CD8-positive, alpha-beta memory T cell (primary cell): ENCODE measurements around the gene ITGB7. TPM values are rescaled to one million over a fixed set of nuclear protein-coding genes. Genes with fewer than 3 reads are reported as not detected.

Experiments used
- CTCF ChIA-PET: fragments of 350-600 bp; sonication (Branson Sonifier 250); formaldehyde crosslinking; loops from one replicate; lab custom pipeline; 2021; ENCODE audit warnings: antibody characterized with exemption; lab: Charles Lee
- POLR2A ChIA-PET: fragments of 350-600 bp; sonication (Branson Sonifier 250); formaldehyde crosslinking; loops from one replicate; lab custom pipeline; 2021; ENCODE audit warnings: antibody characterized with exemption; lab: Charles Lee
- DNase-seq, 5 donors: peaks; one replicate each; pipeline versions ENCODE4 v3.0.0 to v3.0.0-alpha.2; 2020 to 2022; ENCODE audit warnings: mixed read lengths in 1 of 5
- H3K27ac ChIP-seq: one replicate; pipeline ENCODE4 v1.7.0; 2013; ENCODE audit warnings: low read depth, mild to moderate bottlenecking, low read length, moderate library complexity
- H3K27me3 ChIP-seq: 2 replicates; pipeline ENCODE4 v1.7.0; 2013; ENCODE audit warnings: low read length, mild to moderate bottlenecking; ENCODE audit not compliant: insufficient read depth, poor library complexity, severe bottlenecking
- H3K36me3 ChIP-seq: 2 replicates; pipeline ENCODE4 v1.7.0; 2013; ENCODE audit warnings: mild to moderate bottlenecking, low read length, moderate library complexity; ENCODE audit not compliant: insufficient read depth
- H3K4me1 ChIP-seq: 2 replicates; pipeline ENCODE4 v1.7.0; 2013; ENCODE audit warnings: mild to moderate bottlenecking, low read length, moderate library complexity; ENCODE audit not compliant: insufficient read depth
- H3K4me3 ChIP-seq: 2 replicates; pipeline ENCODE4 v1.7.0; 2013; ENCODE audit warnings: mild to moderate bottlenecking, low read length
- H3K9me3 ChIP-seq: 2 replicates; pipeline ENCODE4 v1.7.0; 2013; ENCODE audit warnings: mild to moderate bottlenecking, low read length
- H3K27ac Mint-ChIP-seq, 8 donors: one replicate each; pipeline ENCODE4 v1.8.0; 2020 to 2021; ENCODE audit warnings: mixed read lengths in 8 of 8, mild to moderate bottlenecking in 6 of 8, inconsistent platforms in 3 of 8, moderate library complexity in 3 of 8
- H3K27me3 Mint-ChIP-seq, 2 donors: one replicate each; pipeline ENCODE4 v1.8.0; 2020 to 2021; ENCODE audit warnings: mixed read lengths in 2 of 2, mild to moderate bottlenecking in 1 of 2, moderate library complexity in 1 of 2
- H3K36me3 Mint-ChIP-seq, 3 donors: one replicate each; pipeline ENCODE4 v1.8.0; 2020 to 2021; ENCODE audit warnings: mixed read lengths in 3 of 3, inconsistent platforms in 1 of 3, mild to moderate bottlenecking in 1 of 3
- H3K4me1 Mint-ChIP-seq, 3 donors: one replicate each; pipeline ENCODE4 v1.8.0; 2020 to 2021; ENCODE audit warnings: mixed read lengths in 3 of 3, inconsistent platforms in 1 of 3, mild to moderate bottlenecking in 1 of 3
- H3K4me3 Mint-ChIP-seq, 7 donors: one replicate each; pipeline ENCODE4 v1.8.0; 2020 to 2021; ENCODE audit warnings: mixed read lengths in 7 of 7, mild to moderate bottlenecking in 6 of 7, moderate library complexity in 4 of 7, inconsistent platforms in 2 of 7
- H3K9me3 Mint-ChIP-seq, 5 donors: one replicate each; pipeline ENCODE4 v1.8.0; 2020 to 2022; ENCODE audit warnings: mixed read lengths in 5 of 5, mild to moderate bottlenecking in 3 of 5, moderate library complexity in 2 of 5, inconsistent platforms in 1 of 5
- polyA plus RNA-seq: library from polyadenylated mRNA; unstranded; fragments of 300-500 nt; fragmentation: Illumina TruSeq; gene quantifications from one replicate; pipeline ENCODE4 v1.2.3, GENCODE V29; 2021
- total RNA-seq, 2 experiments: library from RNA; stranded (reverse); gene quantifications; one replicate each; pipeline ENCODE4 v1.2.3, GENCODE V29; 2021

The ITGB7 gene
- total and polyA plus RNA-seq, 3 experiments from 2014 or later: 292 to 339 (median 339) TPM

GRCh38 chr12:53187145-53187899 lies 19.7 kb downstream of the ITGB7 start:
- POLR2A ChIA-PET: interaction anchor here (0.6 to 2.6 kb wide), 4 partner anchors 11 to 110 kb away, joined by 4 to 6 read pairs (median 4); no protein-coding TSS in a partner anchor
- Histone ChIP-seq H3K36me3 (peaks cover 56% of the 10 kb centered on the region), H3K4me1 (peaks cover 23% of the 10 kb centered on the region), H3K4me3 (no peak overlapping the region), H3K27ac (no peak overlapping the region), H3K9me3 (no peaks in the 10 kb centered on the region), H3K27me3 (no peaks in the 10 kb centered on the region)
- no peak for DNase-seq
- Mint-ChIP-seq H3K4me3 (no peak overlapping the region), H3K27ac (peak overlapping the region in 3 of 8 donors; percentile 15 to 73 (median 52)), H3K27me3 (no peaks in the 10 kb centered on the region), H3K4me1 (peaks cover 38 to 64% (median 39%) of the 10 kb centered on the region in 3 donors), H3K36me3 (peaks cover 0 to 93% (median 21%) of the 10 kb centered on the region in 3 donors), H3K9me3 (no peaks in the 10 kb centered on the region)
- CTCF ChIA-PET: interaction anchor here (0.9 to 6.5 kb wide), 13 partner anchors 8 to 158 kb away, joined by 3 to 43 read pairs (median 3); partner anchors contain the start of gene AAAS

- Histone ChIP-seq H3K9me3 (no peaks in the 10 kb centered on the region), H3K4me1 (peaks cover 29% of the 10 kb centered on the region), H3K36me3 (peaks cover 56% of the 10 kb centered on the region), H3K4me3 (no peak overlapping the region), H3K27me3 (no peaks in the 10 kb centered on the region), H3K27ac (no peak overlapping the region)
- Mint-ChIP-seq H3K27ac (peak overlapping the region in 2 of 8 donors; percentile 3 to 35), H3K9me3 (no peaks in the 10 kb centered on the region), H3K4me1 (peaks cover 41 to 70% (median 45%) of the 10 kb centered on the region in 3 donors), H3K27me3 (no peaks in the 10 kb centered on the region), H3K36me3 (peaks cover 0 to 93% (median 19%) of the 10 kb centered on the region in 3 donors), H3K4me3 (no peak overlapping the region)
- ChIA-PET CTCF (interaction anchor here (0.9 to 6.5 kb wide), 8 partner anchors 9 to 158 kb away, joined by 3 to 43 read pairs (median 4); no protein-coding TSS in a partner anchor), POLR2A (interaction anchor here (1.6 to 2.6 kb wide), 2 partner anchors 12 to 111 kb away, joined by 4 to 6 read pairs; no protein-coding TSS in a partner anchor)
- DNase-seq: no peak
Measured at GRCh38 chr12:53186745-53187144, 20.3 kb downstream of the ITGB7 start.

GRCh38 chr12:53185582-53186153 lies 21.4 kb downstream of the ITGB7 start:
- Histone ChIP-seq H3K27ac (no peak overlapping the region), H3K27me3 (no peaks in the 10 kb centered on the region), H3K9me3 (no peaks in the 10 kb centered on the region), H3K4me3 (no peak overlapping the region), H3K4me1 (peaks cover 36% of the 10 kb centered on the region), H3K36me3 (peaks cover 48% of the 10 kb centered on the region)
- Mint-ChIP-seq H3K27me3 (no peaks in the 10 kb centered on the region), H3K4me3 (no peak overlapping the region), H3K36me3 (peaks cover 0 to 90% (median 19%) of the 10 kb centered on the region in 3 donors), H3K27ac (peak overlapping the region in 5 of 8 donors; percentile 8 to 79 (median 36)), H3K4me1 (peaks cover 46 to 73% (median 51%) of the 10 kb centered on the region in 3 donors), H3K9me3 (no peaks in the 10 kb centered on the region)
- CTCF ChIA-PET: interaction anchor here (0.7 to 1.9 kb wide), 8 partner anchors 11 to 119 kb away, joined by 3 to 5 read pairs (median 3); no protein-coding TSS in a partner anchor
- no peak for DNase-seq
- POLR2A ChIA-PET: interaction anchor here (2.6 kb wide), 1 partner anchor 13 kb away, joined by 6 read pairs; no protein-coding TSS in a partner anchor

GRCh38 chr12:53184828-53185227 lies 22.2 kb downstream of the ITGB7 start:
- POLR2A ChIA-PET: interaction anchor here (0.6 to 2.6 kb wide), 2 partner anchors 14 to 23 kb away, joined by 4 to 6 read pairs; no protein-coding TSS in a partner anchor
- CTCF ChIA-PET: interaction anchor here (0.7 to 1.9 kb wide), 8 partner anchors 12 to 118 kb away, joined by 3 to 5 read pairs (median 3); no protein-coding TSS in a partner anchor
- H3K9me3 Mint-ChIP-seq: no peaks in the 10 kb centered on the region
- H3K9me3 ChIP-seq: no peaks in the 10 kb centered on the region
- no peaks in the 10 kb centered on the region for H3K27me3 ChIP-seq
- DNase-seq: no peak
- H3K4me3 ChIP-seq: no peak overlapping the region
- peak overlapping the region in 5 of 8 donors; percentile 4 to 87 (median 27) for H3K27ac Mint-ChIP-seq
- H3K4me1 ChIP-seq: peaks cover 37% of the 10 kb centered on the region
- H3K4me1 Mint-ChIP-seq: peaks cover 45 to 72% (median 51%) of the 10 kb centered on the region in 3 donors
- no peaks in the 10 kb centered on the region for H3K27me3 Mint-ChIP-seq
- peak overlapping the region in 1 of 7 donors; percentile 1 for H3K4me3 Mint-ChIP-seq
- peaks cover 0 to 88% (median 19%) of the 10 kb centered on the region in 3 donors for H3K36me3 Mint-ChIP-seq
- H3K36me3 ChIP-seq: peaks cover 48% of the 10 kb centered on the region
- no peak overlapping the region for H3K27ac ChIP-seq

- peaks cover 45% of the 10 kb centered on the region for H3K4me1 ChIP-seq
- ChIA-PET CTCF (interaction anchor here (1.0 to 3.7 kb wide), 8 partner anchors 11 to 85 kb away, joined by 3 to 18 read pairs (median 4); partner anchors contain the start of genes ESPL1 and SOAT2), POLR2A (interaction anchor here (1.1 to 4.1 kb wide), 2 partner anchors 10 to 24 kb away, joined by 3 to 20 read pairs; partner anchors contain the start of gene ITGB7)
- Mint-ChIP-seq H3K4me3 (peak overlapping the region; percentile 57 to 97 (median 93)), H3K4me1 (peaks cover 52 to 72% (median 56%) of the 10 kb centered on the region in 3 donors), H3K27ac (peak overlapping the region in 6 of 8 donors; percentile 21 to 95 (median 75)), H3K36me3 (peaks cover 0 to 72% (median 19%) of the 10 kb centered on the region in 3 donors), H3K27me3 (no peaks in the 10 kb centered on the region), H3K9me3 (no peaks in the 10 kb centered on the region)
- H3K27ac ChIP-seq: no peak overlapping the region
- no peaks in the 10 kb centered on the region for H3K9me3 ChIP-seq
- DNase-seq: no peak
- H3K4me3 ChIP-seq: no peak overlapping the region
- no peaks in the 10 kb centered on the region for H3K27me3 ChIP-seq
- peaks cover 43% of the 10 kb centered on the region for H3K36me3 ChIP-seq
Measured at GRCh38 chr12:53182903-53183302, 24.1 kb downstream of the ITGB7 start.

- Mint-ChIP-seq H3K27me3 (no peaks in the 10 kb centered on the region), H3K4me3 (peak overlapping the region; percentile 89 to 97 (median 93)), H3K9me3 (no peaks in the 10 kb centered on the region), H3K36me3 (peaks cover 0 to 62% (median 19%) of the 10 kb centered on the region in 3 donors), H3K4me1 (peaks cover 52 to 68% (median 56%) of the 10 kb centered on the region in 3 donors), H3K27ac (peak overlapping the region; percentile 79 to 97 (median 95))
- no peak for DNase-seq
- Histone ChIP-seq H3K27ac (no peak overlapping the region), H3K27me3 (no peaks in the 10 kb centered on the region), H3K36me3 (peaks cover 33% of the 10 kb centered on the region), H3K4me1 (peaks cover 45% of the 10 kb centered on the region), H3K4me3 (peak overlapping the region; percentile 70), H3K9me3 (no peaks in the 10 kb centered on the region)
- CTCF ChIA-PET: interaction anchor here (1.0 to 3.7 kb wide), 9 partner anchors 10 to 113 kb away, joined by 3 to 30 read pairs (median 11); partner anchors contain the start of genes ESPL1, ITGB7 and SOAT2
- POLR2A ChIA-PET: interaction anchor here (0.6 to 4.1 kb wide), 7 partner anchors 16 to 319 kb away, joined by 3 to 20 read pairs (median 8); partner anchors contain the start of genes ITGB7, MYG1, PFDN5 and SPRYD3
Measured at GRCh38 chr12:53181935-53182334, 25.1 kb downstream of the ITGB7 start.
